Measurements from ENCODE around the gene TNFAIP8L1.

- TF ChIP-seq CTCF (tag by site-specific recombination; IDR thresholded peaks at IDR 0.05) (no peak), ATF2 (tag by site-specific recombination; IDR thresholded peaks at IDR 0.05; ENCODE audit: low read depth) (no peak), IKZF3 (tag by site-specific recombination; IDR thresholded peaks at IDR 0.05) (no peak), ZNF223 (tag by site-specific recombination; IDR thresholded peaks at IDR 0.05) (no peak), ELK4 (IDR thresholded peaks at IDR 0.05; ENCODE audit: borderline replicate concordance, low read depth, low read length) (no peak), ZNF10 (tag by site-specific recombination; IDR thresholded peaks at IDR 0.05) (no peak), ZNF394 (tag by site-specific recombination; IDR thresholded peaks at IDR 0.05; ENCODE audit: borderline replicate concordance) (no peak), ZFP3 (tag by site-specific recombination; IDR thresholded peaks at IDR 0.05; ENCODE audit: low read depth) (no peak), YY1 (tag by site-specific recombination; IDR thresholded peaks at IDR 0.05) (no peak), ZNF639 (tag by site-specific recombination; IDR thresholded peaks at IDR 0.05) (no peak), REST (tag by site-specific recombination; IDR thresholded peaks at IDR 0.05) (no peak), GLI2 (tag by site-specific recombination; IDR thresholded peaks at IDR 0.05; ENCODE audit: borderline replicate concordance, low read depth) (no peak), ZNF140 (tag by site-specific recombination; IDR thresholded peaks at IDR 0.05) (no peak), ZNF530 (tag by site-specific recombination; IDR thresholded peaks at IDR 0.05; ENCODE audit: low read depth) (no peak)
Observed at GRCh38 chr19:4604912-4605311, 34.4 kb upstream of the TNFAIP8L1 start.

Data from HEK293 (cell line).